Nephron progenitor cell (in vitro differentiated cells): ENCODE measurements around the gene LINC01488.

ENCODE experiments used
- DNase-seq: peaks from one replicate; pipeline ENCODE4 v3.0.0; 2021
- H3K27ac Mint-ChIP-seq: 2 replicates; pipeline ENCODE4 v1.8.0; 2021; ENCODE audit warnings: mild to moderate bottlenecking, moderate library complexity, mixed read lengths
- H3K27me3 Mint-ChIP-seq: 2 replicates; pipeline ENCODE4 v1.8.0; 2021; ENCODE audit warnings: mild to moderate bottlenecking, low read depth, mixed read lengths; ENCODE audit not compliant: poor library complexity
- H3K36me3 Mint-ChIP-seq: 2 replicates; pipeline ENCODE4 v1.8.0; 2021; ENCODE audit warnings: low read depth, mixed read lengths
- H3K4me1 Mint-ChIP-seq: 2 replicates; pipeline ENCODE4 v1.8.0; 2021; ENCODE audit warnings: mixed read lengths
- H3K4me3 Mint-ChIP-seq: 2 replicates; pipeline ENCODE4 v1.8.0; 2021; ENCODE audit warnings: mild to moderate bottlenecking, moderate library complexity, mixed read lengths
- H3K9me3 Mint-ChIP-seq: 2 replicates; pipeline ENCODE4 v1.8.0; 2021; ENCODE audit warnings: mild to moderate bottlenecking, moderate library complexity, mixed read lengths
- TF ChIP-seq, protein P1 (sequence below): fragments of 200-600 bp; sonication (generic); IDR thresholded peaks from 2 replicates; pipeline ENCODE4 v1.5.0; 2021; ENCODE audit warnings: antibody characterized with exemption

The LINC01488 gene

DNA sequence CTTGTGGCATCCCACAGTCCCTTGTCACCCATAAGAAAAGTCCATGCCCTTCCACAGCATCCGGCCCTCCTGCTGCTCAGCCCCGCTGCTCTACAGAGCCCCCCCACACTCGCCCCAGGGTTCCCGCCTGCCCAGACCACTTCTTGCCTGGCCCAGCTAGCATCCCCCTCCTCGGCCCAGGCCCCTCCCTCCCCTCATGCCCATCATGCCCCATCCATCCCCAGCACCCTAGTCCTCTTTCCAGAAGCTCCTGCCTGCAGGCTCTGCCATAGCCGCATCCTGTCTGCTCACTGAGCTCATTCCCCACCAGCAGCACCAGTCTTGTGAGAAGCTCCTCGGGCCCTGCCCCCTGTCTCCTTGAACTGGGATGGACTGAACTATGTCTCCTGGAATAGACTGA, 54.4 kb downstream of the LINC01488 start:
- Mint-ChIP-seq H3K36me3 (no peaks in the 10 kb centered on the region), H3K4me1 (peaks cover 27% of the 10 kb centered on the region), H3K9me3 (no peaks in the 10 kb centered on the region), H3K4me3 (no peak overlapping the region), H3K27ac (no peak overlapping the region), H3K27me3 (peaks cover 12% of the 10 kb centered on the region)
- TF ChIP-seq, protein P1, sequence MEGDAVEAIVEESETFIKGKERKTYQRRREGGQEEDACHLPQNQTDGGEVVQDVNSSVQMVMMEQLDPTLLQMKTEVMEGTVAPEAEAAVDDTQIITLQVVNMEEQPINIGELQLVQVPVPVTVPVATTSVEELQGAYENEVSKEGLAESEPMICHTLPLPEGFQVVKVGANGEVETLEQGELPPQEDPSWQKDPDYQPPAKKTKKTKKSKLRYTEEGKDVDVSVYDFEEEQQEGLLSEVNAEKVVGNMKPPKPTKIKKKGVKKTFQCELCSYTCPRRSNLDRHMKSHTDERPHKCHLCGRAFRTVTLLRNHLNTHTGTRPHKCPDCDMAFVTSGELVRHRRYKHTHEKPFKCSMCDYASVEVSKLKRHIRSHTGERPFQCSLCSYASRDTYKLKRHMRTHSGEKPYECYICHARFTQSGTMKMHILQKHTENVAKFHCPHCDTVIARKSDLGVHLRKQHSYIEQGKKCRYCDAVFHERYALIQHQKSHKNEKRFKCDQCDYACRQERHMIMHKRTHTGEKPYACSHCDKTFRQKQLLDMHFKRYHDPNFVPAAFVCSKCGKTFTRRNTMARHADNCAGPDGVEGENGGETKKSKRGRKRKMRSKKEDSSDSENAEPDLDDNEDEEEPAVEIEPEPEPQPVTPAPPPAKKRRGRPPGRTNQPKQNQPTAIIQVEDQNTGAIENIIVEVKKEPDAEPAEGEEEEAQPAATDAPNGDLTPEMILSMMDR: no peak
- DNase-seq: no peak

DNA sequence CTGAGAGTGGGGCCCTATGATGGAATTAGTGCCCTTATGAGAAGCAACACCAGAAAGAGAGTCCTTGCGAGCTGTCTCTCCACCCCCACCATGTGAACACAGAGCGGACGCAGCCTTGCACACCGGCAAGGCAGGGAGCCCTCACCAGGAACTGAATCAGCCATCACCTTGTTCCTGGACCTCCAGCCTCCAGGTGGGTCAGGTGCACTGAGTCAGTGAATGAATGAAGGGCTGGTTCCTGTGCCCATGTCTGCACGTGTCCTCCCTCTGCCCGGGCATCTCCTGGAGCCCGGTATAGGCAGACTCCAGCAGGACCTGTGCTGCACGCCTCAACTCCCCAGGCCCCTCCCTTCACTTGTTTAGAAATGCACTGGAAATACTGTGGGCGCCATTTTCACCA, 54.9 kb downstream of the LINC01488 start:
- H3K36me3 Mint-ChIP-seq: no peaks in the 10 kb centered on the region

DNA sequence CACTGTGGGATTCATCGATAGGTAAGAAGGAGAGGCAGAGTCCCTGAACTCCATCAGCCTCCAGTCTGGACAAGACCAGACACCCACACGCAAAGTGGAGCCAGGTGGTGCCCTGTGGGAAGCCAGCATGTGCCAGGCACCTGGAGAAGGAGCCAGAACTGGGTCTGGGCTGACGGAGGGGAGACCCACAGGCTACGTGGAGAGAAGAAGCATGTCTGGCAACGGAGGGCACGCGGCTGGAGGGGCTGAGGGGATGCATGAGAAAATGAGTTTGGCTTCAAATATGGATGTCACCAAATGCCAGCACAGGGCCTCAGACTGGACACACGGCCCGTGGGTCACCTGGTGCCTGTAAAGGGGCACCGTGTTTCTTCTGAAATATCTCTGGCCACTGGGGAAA, 55.7 kb downstream of the LINC01488 start:
- Mint-ChIP-seq H3K27ac (no peak overlapping the region), H3K4me1 (peaks cover 36% of the 10 kb centered on the region), H3K4me3 (no peak overlapping the region), H3K9me3 (no peaks in the 10 kb centered on the region), H3K27me3 (peaks cover 4% of the 10 kb centered on the region), H3K36me3 (no peaks in the 10 kb centered on the region)
- no peak for DNase-seq
- TF ChIP-seq, protein P1: no peak

More for the DNA sequence above, 54.9 kb downstream of the LINC01488 start:
- H3K27me3 Mint-ChIP-seq: peaks cover 10% of the 10 kb centered on the region
- H3K9me3 Mint-ChIP-seq: no peaks in the 10 kb centered on the region
- DNase-seq: no peak
- H3K27ac Mint-ChIP-seq: no peak overlapping the region
- TF ChIP-seq, protein P1: no peak
- peaks cover 29% of the 10 kb centered on the region for H3K4me1 Mint-ChIP-seq
- H3K4me3 Mint-ChIP-seq: no peak overlapping the region

DNA sequence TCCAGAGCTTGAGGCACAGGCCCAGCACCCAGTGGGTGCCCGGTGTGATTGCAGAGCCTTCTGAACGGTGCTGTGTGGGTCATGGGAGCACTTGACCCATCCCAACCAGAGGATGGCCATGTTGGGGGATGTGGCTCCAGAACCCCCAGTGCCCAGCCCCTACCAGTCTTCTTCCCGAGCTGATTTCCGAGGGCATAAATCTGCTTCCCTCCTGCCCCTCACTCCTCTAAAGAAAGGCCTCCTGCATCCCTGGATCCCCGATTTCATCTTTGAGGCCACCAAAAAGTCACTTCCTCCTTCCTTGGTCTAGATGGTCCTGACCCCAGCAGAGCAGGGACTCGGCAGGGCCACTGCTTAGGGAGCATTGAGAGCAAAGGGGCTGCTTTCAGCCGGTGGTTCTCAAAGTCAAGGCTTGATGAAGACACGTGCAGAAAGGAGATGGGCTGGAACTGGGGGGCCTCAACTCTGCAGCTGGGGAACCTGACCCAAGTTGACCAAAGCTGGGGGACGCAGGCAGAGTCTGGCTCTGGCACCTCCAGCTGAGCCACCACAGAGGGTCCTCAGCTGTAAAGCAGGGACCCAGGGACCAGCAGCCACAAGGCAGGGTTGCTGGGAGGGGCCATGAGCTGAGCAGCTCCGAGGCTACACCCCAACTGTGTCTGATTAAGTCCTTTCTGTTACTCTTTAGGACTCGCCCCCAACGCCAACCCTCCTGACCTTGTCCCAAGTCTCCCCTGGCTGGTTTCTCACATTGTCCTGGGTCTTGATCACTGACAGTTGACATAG, 56.6 kb downstream of the LINC01488 start:
- Mint-ChIP-seq H3K27me3 (peaks cover 4% of the 10 kb centered on the region), H3K4me1 (peaks cover 44% of the 10 kb centered on the region), H3K9me3 (no peaks in the 10 kb centered on the region), H3K4me3 (no peak overlapping the region), H3K36me3 (no peaks in the 10 kb centered on the region), H3K27ac (no peak overlapping the region)
- no peak for DNase-seq
- TF ChIP-seq, protein P1: no peak

DNA sequence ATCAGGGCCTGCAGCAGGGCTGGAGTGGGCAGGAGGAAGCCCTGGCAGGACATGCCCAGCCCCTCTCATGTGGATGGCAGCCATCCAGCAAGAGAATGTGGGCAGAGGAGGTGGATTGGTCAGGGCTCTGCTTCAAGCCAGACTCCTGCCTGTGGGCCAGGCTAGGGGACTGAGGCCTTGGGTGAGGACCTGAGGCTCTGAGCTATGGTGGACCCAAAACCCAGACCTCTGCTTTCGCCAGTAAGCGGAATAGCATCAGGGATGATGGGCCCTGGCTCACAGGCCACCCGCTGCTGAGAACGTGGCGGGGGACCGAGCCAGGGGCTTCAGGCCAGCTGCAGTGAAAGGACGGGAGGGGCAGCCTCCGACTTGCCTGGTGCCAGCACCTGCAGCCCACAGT, 57.4 kb downstream of the LINC01488 start:
- DNase-seq: no peak
- H3K27ac Mint-ChIP-seq: no peak overlapping the region
- no peaks in the 10 kb centered on the region for H3K9me3 Mint-ChIP-seq
- H3K27me3 Mint-ChIP-seq: peaks cover 4% of the 10 kb centered on the region
- H3K36me3 Mint-ChIP-seq: no peaks in the 10 kb centered on the region
- H3K4me3 Mint-ChIP-seq: no peak overlapping the region
- peaks cover 41% of the 10 kb centered on the region for H3K4me1 Mint-ChIP-seq
- TF ChIP-seq, protein P1: no peak
